HG03439 (cell line): ENCODE results near the gene PLA2G5.

Experiments
- ATAC-seq: cut with Tn5 transposase; IDR thresholded peaks from one replicate; pipeline ENCODE4 v1.9.1; 2021; ENCODE audit warnings: mild to moderate bottlenecking, moderate library complexity; ENCODE audit not compliant: unreplicated experiment

Gene PLA2G5

GRCh38 chr1:20063861-20064292 is 6.1 kb upstream of the PLA2G5 start:
- no peak for ATAC-seq

- ATAC-seq = no peak
Measured at GRCh38 chr1:20068722-20069121, 1.3 kb upstream of the PLA2G5 start.

GRCh38 chr1:20070357-20070756 is 363 bp downstream of the PLA2G5 start:
- ATAC-seq = no peak

GRCh38 chr1:20071416-20071815 is 1.4 kb downstream of the PLA2G5 start:
- no peak for ATAC-seq

GRCh38 chr1:20072771-20073170 is 2.8 kb downstream of the PLA2G5 start:
- no peak for ATAC-seq

GRCh38 chr1:20073256-20073655 is 3.3 kb downstream of the PLA2G5 start:
- no peak for ATAC-seq

- ATAC-seq = no peak
Measured at GRCh38 chr1:20074055-20074724, 4.2 kb downstream of the PLA2G5 start.

GRCh38 chr1:20074725-20075171 is 4.8 kb downstream of the PLA2G5 start:
- ATAC-seq = no peak

- ATAC-seq = no peak
Measured at GRCh38 chr1:20075345-20075744, 5.4 kb downstream of the PLA2G5 start.

GRCh38 chr1:20076223-20076622 is 6.2 kb downstream of the PLA2G5 start:
- no peak for ATAC-seq

GRCh38 chr1:20076710-20077461 is 6.9 kb downstream of the PLA2G5 start:
- no peak for ATAC-seq

- no peak for ATAC-seq
Measured at GRCh38 chr1:20078171-20078651, 8.2 kb downstream of the PLA2G5 start.

GRCh38 chr1:20078711-20079110 is 8.7 kb downstream of the PLA2G5 start:
- no peak for ATAC-seq

GRCh38 chr1:20079661-20080305 is 9.8 kb downstream of the PLA2G5 start:
- ATAC-seq = no peak

- no peak for ATAC-seq
Measured at GRCh38 chr1:20080441-20081352, 10.7 kb downstream of the PLA2G5 start.

- no peak for ATAC-seq
Measured at GRCh38 chr1:20081353-20081810, 11.4 kb downstream of the PLA2G5 start.

- ATAC-seq = no peak
Measured at GRCh38 chr1:20082772-20083171, 12.8 kb downstream of the PLA2G5 start.

- no peak for ATAC-seq
Measured at GRCh38 chr1:20083178-20083944, 13.4 kb downstream of the PLA2G5 start.

GRCh38 chr1:20086800-20087199 is 16.8 kb downstream of the PLA2G5 start:
- no peak for ATAC-seq

- ATAC-seq = no peak
Measured at GRCh38 chr1:20087668-20088067, 17.7 kb downstream of the PLA2G5 start.
